HEK293 (cell line): ENCODE measurements around the gene PCAT6.

Experiments used
- CTCF ChIP-seq: fragments of 450-650 bp; formaldehyde crosslinking; IDR thresholded peaks from 2 replicates; pipeline ENCODE4 v1.5.1; 2016; ENCODE audit warnings: missing biosample characterization, missing genetic modification characterization
- REPIN1 ChIP-seq: fragments of 450-650 bp; formaldehyde crosslinking; IDR thresholded peaks from 2 replicates; pipeline ENCODE4 v1.5.1; 2017; ENCODE audit warnings: missing biosample characterization, missing genetic modification characterization, low read depth
- ZNF133 ChIP-seq: fragments of 450-650 bp; formaldehyde crosslinking; IDR thresholded peaks from 2 replicates; pipeline ENCODE4 v1.5.1; 2016; ENCODE audit warnings: missing biosample characterization, missing genetic modification characterization
- ZNF184 ChIP-seq: fragments of 450-650 bp; IDR thresholded peaks from 2 replicates; pipeline ENCODE4 v1.5.1; 2018; ENCODE audit warnings: missing biosample characterization, mild to moderate bottlenecking, missing genetic modification characterization
- ZNF274 ChIP-seq, 2 experiments: fragments of 200-500 bp in 1 of 2; fragments of 450-650 bp in 1 of 2; sonication (Bioruptor generic) in 1 of 2; formaldehyde crosslinking in 1 of 2; IDR thresholded peaks; 2 replicates each; pipeline versions ENCODE4 v1.5.1 to v1.6.1; 2014 to 2016; ENCODE audit warnings: borderline replicate concordance in 1 of 2, inconsistent platforms in 1 of 2, low read length in 1 of 2, missing biosample characterization in 1 of 2, missing genetic modification characterization in 1 of 2
- ZNF362 ChIP-seq: fragments of 450-650 bp; formaldehyde crosslinking; IDR thresholded peaks from 2 replicates; pipeline ENCODE4 v1.5.1; 2016; ENCODE audit warnings: missing biosample characterization, missing genetic modification characterization

- TF ChIP-seq ZNF133 (tag by site-specific recombination) (no peak), REPIN1 (tag by site-specific recombination) (no peak), CTCF (tag by site-specific recombination) (no peak), ZNF184 (no peak), ZNF274 (IDR thresholded peaks at IDR 0.05; ENCODE audit: low read length) (no peak), ZNF274 (tag by site-specific recombination; IDR thresholded peaks at IDR 0.05; ENCODE audit: borderline replicate concordance) (no peak), ZNF362 (tag by site-specific recombination) (no peak)
Observed at GRCh38 chr1:202800742-202801141, 10.0 kb upstream of the PCAT6 start.
